Mucosa of descending colon (tissue), 3 donors: ENCODE results near the gene SLC1A2. TPM values are rescaled to one million over a fixed set of nuclear protein-coding genes. Genes with fewer than 3 reads are reported as not detected.

Experiments used
- ATAC-seq: fragments of 200-7000 bp; cut with Tn5 transposase; one replicate; pipeline ENCODE4 v1.9.1; 2020; ENCODE audit warnings: mild to moderate bottlenecking, moderate library complexity
- DNase-seq, 3 donors: peaks; one replicate each; pipeline ENCODE4 v3.0.0-alpha.2; 2020
- H3K36me3 ChIP-seq: fragments of 200-600 bp; one replicate; pipeline ENCODE4 v1.8.0; 2021; ENCODE audit warnings: low read depth, mild to moderate bottlenecking
- H3K4me1 ChIP-seq: fragments of 200-600 bp; one replicate; pipeline ENCODE4 v1.8.0; 2021; ENCODE audit warnings: low read depth, mild to moderate bottlenecking
- H3K4me3 ChIP-seq: fragments of 200-600 bp; one replicate; pipeline ENCODE4 v1.8.0; 2021; ENCODE audit warnings: mild to moderate bottlenecking
- H3K9me3 ChIP-seq: fragments of 200-600 bp; one replicate; pipeline ENCODE4 v1.8.0; 2021; ENCODE audit warnings: mild to moderate bottlenecking
- intact Hi-C, 2 donors: fragments of 100-400 bp; cut with DNase I in 1 of 2; cut with micrococcal nuclease in 1 of 2; formaldehyde crosslinking; loops; one replicate each; pipeline versions ENCODE4 v1.11.0 to v1.11.1; 2022; cut with DNase I, micrococcal nuclease
- total RNA-seq, 3 donors: library from RNA; stranded (reverse); fragmentation: NEBNext Ultra II Directional in 2 of 3; extraction: Animal tissue kit (Norgen Biotek cat#: 25700) in 2 of 3; gene quantifications; one replicate each; pipeline versions ENCODE4 v1.2.1 to v1.2.4, GENCODE V29; 2021 to 2023
- TF ChIP-seq, protein P1 (sequence below): fragments of 200-600 bp; IDR thresholded peaks from one replicate; pipeline ENCODE4 v1.8.0; 2022; ENCODE audit warnings: antibody characterized with exemption, mild to moderate bottlenecking
- donor health status: DM: no; HTN: no; CAD: no; lungs with moderate emphysema.
- donor health status: DM: no; HTN: no; CAD: no.
- donor health status: DM: no; HTN: yes; CAD: no.

SLC1A2 gene
- total RNA-seq, 3 donors from 2014 or later: 0.12 to 1.1 (median 0.32) TPM

DNA sequence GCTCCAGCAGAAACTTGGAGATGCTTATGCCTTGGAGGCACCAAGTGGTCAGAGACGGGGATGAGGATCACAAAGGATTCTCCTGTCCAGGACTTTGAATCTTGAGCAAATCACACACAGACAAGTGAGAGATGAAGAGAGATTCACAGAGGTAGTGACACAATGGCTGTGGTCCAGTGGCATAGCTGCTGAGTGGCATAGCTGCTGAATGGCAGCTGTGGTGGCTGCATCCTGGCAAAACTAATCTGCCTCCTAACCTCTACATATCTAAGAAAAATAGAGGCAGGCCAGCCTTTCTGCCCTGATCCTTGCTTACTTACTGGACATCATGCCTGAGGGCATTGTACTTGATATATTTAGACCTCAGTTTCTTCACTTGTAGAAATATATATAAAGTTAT is 177.8 kb downstream of the SLC1A2 start:
- Histone ChIP-seq H3K4me1 (no peaks in the 10 kb centered on the region), H3K36me3 (no peaks in the 10 kb centered on the region), H3K4me3 (no peak overlapping the region), H3K9me3 (no peaks in the 10 kb centered on the region)
- intact Hi-C loops: loop anchor here in 1 of 2 donors (5.0 kb wide), 1 partner anchor 314 kb away; no protein-coding TSS in a partner anchor
- no peak for DNase-seq
- no peak for ATAC-seq
- TF ChIP-seq, protein P1, sequence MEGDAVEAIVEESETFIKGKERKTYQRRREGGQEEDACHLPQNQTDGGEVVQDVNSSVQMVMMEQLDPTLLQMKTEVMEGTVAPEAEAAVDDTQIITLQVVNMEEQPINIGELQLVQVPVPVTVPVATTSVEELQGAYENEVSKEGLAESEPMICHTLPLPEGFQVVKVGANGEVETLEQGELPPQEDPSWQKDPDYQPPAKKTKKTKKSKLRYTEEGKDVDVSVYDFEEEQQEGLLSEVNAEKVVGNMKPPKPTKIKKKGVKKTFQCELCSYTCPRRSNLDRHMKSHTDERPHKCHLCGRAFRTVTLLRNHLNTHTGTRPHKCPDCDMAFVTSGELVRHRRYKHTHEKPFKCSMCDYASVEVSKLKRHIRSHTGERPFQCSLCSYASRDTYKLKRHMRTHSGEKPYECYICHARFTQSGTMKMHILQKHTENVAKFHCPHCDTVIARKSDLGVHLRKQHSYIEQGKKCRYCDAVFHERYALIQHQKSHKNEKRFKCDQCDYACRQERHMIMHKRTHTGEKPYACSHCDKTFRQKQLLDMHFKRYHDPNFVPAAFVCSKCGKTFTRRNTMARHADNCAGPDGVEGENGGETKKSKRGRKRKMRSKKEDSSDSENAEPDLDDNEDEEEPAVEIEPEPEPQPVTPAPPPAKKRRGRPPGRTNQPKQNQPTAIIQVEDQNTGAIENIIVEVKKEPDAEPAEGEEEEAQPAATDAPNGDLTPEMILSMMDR: no peak

DNA sequence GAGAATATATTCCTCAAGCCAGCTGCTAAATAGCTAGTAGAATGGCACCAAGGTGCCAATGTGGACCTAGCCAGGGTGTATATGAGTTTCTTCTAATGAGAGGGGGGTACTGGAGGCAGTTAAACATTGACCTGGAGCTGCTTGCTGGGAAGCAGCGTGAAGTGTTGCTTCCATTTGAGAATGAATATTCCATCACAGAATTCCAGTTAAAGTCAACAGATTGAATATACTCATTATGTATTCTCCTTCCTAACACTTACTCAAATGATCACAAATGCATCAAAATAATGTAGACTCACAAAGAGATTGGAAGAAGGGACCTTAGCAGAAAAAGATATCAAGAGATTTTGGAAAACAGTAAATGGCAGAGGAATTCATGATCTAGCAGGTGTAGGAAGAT is 178.3 kb downstream of the SLC1A2 start:
- Histone ChIP-seq H3K36me3 (no peaks in the 10 kb centered on the region), H3K4me1 (no peaks in the 10 kb centered on the region), H3K4me3 (no peak overlapping the region), H3K9me3 (no peaks in the 10 kb centered on the region)
- ATAC-seq: no peak
- TF ChIP-seq, protein P1: no peak
- intact Hi-C loops: loop anchor here in 1 of 2 donors (5.0 kb wide), 1 partner anchor 314 kb away; no protein-coding TSS in a partner anchor
- DNase-seq: no peak

- Histone ChIP-seq H3K36me3 (no peaks in the 10 kb centered on the region), H3K4me1 (no peaks in the 10 kb centered on the region), H3K9me3 (no peaks in the 10 kb centered on the region), H3K4me3 (no peak overlapping the region)
- DNase-seq (no peak), ATAC-seq (no peak)
- TF ChIP-seq, protein P1: no peak
- intact Hi-C loops: loop anchor here in 1 of 2 donors (5.0 kb wide), 1 partner anchor 312 kb away; no protein-coding TSS in a partner anchor
Measured at GRCh38 chr11:35239471-35240075, 179.8 kb downstream of the SLC1A2 start.

- Histone ChIP-seq H3K36me3 (no peaks in the 10 kb centered on the region), H3K9me3 (no peaks in the 10 kb centered on the region), H3K4me1 (no peaks in the 10 kb centered on the region), H3K4me3 (no peak overlapping the region)
- TF ChIP-seq, protein P1: no peak
- ATAC-seq (no peak), DNase-seq (no peak)
- intact Hi-C loops: no loop called here
Measured at GRCh38 chr11:35238882-35239281, 180.5 kb downstream of the SLC1A2 start.

DNA sequence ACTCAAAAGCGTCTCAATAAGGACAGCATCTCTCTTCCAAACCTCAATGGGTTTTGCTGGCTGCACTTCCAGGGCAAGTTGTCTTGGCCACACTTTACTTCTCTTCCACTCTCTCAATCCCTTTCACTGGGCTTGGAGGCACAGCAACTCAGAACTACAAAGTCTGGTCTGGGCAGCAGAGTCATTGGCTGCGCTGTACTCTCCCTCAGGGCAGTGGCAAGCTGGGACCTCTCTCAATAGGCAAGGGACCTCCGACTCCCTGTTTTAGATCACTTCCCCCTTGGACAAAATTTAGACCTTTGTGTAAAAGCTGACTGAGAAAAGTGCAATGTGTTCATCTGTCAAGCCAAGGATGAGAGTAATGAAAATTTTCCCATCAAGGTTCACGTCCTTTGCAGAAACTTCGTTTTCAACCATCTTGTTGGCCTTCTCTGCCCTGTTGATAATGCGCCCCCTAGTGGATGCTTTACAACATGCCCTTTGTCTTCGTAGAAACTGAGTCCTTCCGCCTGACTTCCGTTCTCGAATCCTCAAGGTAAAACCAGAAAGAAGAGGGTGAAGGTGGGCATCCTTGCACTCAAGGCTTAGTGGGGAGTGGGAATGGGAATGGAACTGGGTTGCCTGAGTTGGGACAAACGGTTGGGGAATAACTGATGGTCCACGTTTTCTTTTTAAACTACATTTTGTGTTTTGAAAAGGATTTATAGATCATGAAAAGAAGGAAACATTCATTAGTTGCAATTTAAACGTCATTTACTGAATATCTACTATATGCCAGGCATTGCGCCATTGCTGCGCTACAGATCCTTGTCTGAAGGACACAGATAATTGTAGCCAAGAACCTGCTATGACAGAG is 181.3 kb downstream of the SLC1A2 start:
- DNase-seq (peak in 1 of 3 donors; percentile 70), ATAC-seq (peak; percentile 32)
- TF ChIP-seq, protein P1: peak; percentile 65
- intact Hi-C loops: no loop called here
- Histone ChIP-seq H3K4me3 (no peak overlapping the region), H3K36me3 (no peaks in the 10 kb centered on the region), H3K9me3 (no peaks in the 10 kb centered on the region), H3K4me1 (no peaks in the 10 kb centered on the region)
